GM21737 (cell line): ENCODE data around the gene DNAJC3.
"Not testable (repeated sequence)": the region's sequence is repeated elsewhere in the genome, so short reads cannot be mapped to it uniquely, and the experiment has no call there.

ENCODE experiments used
- ATAC-seq: cut with Tn5 transposase; IDR thresholded peaks from one replicate; pipeline ENCODE4 v1.9.1; 2021; ENCODE audit warnings: mild to moderate bottlenecking, moderate library complexity; ENCODE audit not compliant: unreplicated experiment

DNAJC3 gene

DNA sequence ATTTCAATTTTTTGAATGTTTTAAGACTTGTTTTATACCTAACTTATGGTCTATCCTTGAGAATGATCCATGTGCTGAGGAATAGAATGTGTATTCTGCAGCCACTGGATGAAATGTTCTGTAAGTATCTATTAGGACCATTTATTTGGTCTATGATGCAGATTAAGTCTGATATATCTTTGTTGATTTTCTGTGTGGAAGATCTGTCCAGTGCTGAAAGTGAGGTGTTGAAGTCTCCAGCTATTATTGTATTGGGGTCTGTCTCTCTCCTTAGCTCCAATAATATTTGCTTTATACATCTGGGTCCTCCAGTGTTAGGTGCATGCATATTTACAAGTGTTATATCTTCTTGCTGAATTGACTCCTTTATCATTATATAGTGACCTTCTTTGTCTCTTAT is 9.7 kb upstream of the DNAJC3 start:
- ATAC-seq, result not testable (repeated sequence)

DNA sequence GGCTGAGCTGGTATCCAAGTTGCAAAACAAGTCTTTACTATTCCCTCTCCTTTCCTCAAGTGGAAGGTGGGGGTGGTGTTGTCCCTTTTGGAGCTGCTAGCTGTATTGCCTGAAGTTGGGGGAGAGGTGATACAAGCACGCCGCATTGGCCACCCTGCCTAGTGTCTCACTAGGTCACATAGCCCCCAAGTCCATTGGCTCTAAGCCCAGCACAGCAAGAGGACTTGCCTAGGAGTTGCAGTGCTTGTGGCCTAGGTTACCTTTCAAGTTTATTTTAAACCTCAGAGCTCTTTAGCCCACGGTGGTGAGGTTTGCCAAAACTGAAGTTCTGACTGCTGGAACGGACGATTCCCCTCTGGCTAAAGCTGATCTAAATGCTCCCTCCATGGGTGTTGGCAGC is 5.3 kb upstream of the DNAJC3 start:
- ATAC-seq, result no peak

DNA sequence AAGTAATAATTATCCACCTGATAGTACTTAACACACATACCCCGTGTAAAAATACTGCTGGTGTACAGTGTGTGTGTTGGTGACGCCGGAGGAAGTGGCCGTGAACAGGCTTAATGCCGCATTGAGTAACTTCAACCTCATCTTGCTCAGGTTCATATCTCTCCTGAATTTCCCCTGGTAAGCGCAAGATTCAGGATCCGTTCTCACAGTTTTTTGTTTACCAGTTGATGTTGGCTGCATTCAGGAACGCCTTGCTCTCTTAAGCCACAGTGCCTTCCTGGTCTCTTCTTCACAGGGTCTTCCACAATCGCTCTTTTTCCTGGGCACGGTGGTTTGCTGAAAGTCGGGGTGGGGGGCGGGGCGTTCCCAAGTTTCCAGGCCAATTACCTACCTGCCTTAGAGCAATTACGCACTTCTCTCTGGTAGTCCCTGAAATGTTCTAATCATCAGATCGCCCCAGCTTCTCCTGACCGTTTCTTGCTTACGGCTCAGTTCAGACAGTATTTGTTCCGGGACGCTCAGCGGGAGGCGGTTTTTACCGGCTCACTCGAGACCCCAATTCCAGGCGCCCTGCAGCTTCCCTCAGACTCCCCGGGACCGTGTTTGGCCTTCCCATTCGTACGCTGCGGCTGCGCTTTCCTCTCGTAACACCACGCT is 706 bp upstream of the DNAJC3 start:
- ATAC-seq, result peak; percentile 5

DNA sequence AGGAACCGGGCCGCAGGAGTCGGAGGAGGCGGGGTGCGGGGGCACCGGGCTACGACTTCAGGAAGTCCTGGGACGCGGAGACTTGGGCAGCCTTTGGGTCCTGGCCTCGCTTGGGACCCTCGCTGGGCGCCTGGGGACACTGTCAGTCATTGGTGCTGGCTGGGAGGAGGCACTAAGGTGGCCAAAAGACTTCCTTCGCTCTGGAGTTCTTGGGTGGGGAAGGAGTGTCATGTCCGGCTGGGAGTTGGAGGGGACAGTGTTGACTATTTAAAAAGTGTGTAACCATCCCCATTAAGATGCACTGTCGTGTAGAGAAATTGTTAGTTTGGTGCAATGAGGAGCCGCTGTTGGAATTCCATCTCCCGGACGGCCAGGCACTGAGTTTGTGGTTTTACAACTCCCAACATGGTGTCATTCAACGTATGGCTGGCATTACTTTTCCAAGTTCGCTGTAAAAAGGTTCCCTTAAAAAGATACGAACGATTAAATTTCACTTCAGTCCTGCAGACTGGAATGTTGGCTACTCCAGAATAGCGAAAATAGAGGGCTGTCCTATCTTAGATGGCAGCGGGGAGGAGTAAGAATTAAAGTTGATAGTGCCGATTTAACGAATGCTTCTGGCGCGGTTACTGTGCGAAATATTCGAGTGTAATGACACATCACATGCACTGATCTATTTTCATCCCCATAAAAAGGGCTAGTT is 776 bp downstream of the DNAJC3 start:
- no peak for ATAC-seq

DNA sequence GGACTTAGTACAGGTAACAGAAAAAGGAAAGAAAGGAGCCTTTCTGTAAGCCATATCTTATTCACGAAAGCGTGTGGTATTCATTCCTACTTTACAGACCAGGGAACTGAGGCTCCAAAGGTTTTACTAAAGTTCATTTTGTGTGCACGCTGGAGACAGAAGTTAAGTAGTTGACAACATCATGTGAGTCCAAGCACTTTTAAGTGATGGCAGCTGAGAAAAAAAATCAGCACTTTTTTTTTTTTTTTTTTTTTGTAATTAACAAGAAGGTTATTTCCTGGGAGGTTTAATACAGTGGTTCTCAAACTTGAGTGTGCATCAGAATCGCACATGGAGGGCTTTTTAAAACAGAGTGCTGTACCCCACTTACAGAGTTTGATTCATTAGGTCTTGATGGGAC is 2.0 kb downstream of the DNAJC3 start:
- ATAC-seq, result no peak

DNA sequence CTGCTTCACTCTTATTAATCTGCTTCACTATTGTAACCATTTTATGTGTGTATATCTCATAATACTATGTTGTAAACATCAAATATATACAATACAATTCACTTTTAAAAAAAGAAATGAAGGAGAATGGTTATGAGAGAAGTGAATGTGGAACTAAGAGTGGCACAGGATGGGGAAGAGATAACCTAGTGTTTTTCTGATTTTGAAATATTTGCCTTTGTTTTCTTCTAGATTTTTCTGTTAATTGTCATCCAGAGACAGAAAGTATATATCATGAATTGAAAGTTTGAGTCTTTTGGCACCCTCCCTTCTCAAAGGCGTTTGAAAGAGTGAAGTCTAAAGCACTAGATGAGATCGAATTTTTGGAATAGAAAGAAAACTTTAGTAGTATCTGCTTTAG is 2.8 kb downstream of the DNAJC3 start:
- ATAC-seq, result no peak

DNA sequence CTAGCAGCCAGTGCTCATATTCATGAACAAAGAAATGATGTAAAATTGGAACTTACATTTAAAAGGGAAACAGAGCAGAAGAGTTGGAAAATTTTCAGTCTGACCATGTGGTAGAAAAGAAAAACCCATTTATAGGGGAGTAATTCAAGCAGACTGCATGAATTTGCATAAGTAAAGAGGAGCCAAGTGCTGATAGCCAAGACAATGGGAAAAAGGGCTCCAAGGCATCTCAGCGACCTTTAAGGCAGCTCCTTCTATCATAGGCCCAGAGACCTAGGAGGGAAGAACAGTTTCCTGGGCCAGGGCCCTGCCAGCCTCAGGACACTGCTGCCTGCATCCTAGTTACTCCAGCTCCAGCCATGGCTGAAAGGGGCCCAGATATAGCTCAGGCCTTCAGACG is 7.5 kb downstream of the DNAJC3 start:
- no peak for ATAC-seq

DNA sequence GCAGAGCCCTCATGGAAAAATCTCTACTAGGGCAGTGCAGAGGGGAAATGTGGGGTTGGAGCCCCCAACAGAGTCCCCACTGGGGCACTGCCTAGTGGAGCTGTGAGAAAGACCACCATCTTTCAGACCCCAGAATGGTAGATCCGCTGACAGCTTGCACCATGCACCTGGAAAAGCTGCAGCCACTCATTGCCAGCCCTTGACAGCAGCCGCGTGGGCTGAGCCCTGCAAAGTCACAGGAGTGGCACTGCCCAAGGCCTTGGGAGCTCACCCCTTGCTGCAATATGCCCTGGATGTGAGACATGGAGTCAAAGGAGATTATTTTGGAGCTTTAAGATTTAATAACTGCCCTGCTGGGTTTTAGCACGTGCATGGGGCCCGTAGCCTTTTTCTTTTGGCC is 8.0 kb downstream of the DNAJC3 start:
- ATAC-seq, result not testable (repeated sequence)

DNA sequence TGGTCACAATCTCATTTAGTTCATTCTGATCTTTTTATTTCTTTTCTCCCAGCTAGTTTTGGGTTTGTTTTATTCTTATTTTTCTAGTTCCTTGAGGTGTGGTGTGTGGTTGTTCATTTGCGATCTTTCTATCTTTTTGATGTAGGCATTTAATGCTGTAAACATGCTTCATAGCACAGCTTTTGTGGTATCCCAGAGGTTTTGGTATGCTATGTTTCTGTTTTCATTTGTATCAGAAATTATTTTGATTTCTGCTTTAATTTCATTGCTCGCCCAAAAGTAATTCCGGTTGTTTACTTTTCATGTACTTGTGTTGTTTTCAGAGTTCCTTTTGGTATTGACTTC is 12.6 kb downstream of the DNAJC3 start:
- no peak for ATAC-seq

DNA sequence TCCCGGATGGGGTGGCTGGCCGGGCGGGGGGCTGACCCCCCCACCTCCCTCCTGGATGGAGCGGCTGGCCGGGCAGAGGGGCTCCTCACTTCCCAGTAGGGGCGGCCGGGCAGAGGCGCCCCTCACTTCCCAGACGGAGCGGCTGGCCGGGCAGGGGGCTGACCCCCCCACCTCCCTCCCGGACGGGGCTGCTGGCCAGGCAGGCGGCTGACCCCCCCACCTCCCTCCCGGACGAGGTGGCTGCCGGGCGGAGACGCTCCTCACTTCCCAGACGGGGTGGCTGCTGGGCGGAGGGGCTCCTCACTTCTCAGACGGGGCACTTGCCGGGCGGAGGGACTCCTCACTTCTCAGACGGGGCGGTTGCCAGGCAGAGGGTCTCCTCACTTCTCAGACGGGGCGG is 14.0 kb downstream of the DNAJC3 start:
- ATAC-seq, result not testable (repeated sequence)

DNA sequence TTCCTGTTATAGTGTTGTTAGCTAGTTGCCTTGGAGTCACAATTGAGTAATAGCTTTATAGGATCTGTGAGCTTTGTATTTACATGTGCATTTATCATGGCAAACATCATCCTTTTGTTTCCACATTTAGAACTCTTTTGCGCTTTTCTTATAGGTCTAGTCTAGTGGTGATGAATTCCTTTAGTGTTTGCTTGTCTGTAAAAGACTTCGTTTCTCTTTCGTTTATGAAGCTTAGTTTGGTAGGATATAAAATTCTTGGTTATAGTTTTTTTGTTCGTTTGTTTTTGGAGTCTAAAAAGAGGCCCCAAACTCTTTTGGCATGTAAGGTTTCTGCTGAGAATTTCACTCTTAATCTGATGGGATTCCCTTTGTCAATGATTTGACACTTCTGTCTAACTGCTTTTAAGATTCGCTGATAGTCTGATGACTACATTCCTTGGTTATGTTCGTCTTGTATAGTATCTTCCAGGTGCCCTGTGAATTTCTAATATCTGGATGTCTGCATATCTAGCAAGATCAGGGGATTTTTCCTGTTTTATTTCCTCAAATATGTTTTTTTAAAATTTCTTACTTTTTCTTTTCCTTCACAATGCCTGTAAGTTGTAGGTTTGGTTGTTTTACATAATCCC is 20.2 kb downstream of the DNAJC3 start:
- ATAC-seq, result no peak

DNA sequence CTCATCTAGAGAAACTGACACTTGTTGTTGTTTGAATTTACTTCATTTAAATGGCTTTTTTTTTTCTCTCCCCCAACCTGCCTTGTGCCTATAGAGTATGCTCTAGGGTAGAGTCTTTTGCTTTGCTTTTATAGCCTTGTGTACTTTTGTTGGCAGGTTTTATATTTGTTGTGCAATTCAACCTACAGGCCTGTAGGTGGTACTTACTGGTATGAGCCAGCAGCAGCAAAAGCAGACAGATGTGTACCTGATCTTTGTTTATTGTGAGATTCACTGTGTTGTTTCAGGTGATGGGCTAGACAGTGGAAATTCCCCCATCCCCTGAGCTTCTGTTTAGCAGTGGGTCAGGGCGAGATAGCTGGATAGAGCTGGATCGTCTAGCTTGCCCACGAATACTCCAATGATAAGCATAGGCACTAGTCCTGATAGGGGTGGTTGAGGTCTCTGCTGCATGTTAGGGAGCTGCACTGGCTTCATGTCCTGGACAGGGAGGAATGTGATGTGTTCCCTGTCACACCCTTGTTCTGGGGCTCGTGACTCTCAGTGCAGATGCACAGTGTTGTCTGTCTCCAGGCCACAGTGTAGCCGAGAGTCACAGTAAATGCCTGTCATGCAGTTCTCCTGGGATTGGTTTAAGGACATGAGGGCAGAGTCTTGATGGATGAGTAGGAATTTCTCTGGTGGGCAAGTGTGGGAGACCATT is 21.3 kb downstream of the DNAJC3 start:
- ATAC-seq, result no peak

DNA sequence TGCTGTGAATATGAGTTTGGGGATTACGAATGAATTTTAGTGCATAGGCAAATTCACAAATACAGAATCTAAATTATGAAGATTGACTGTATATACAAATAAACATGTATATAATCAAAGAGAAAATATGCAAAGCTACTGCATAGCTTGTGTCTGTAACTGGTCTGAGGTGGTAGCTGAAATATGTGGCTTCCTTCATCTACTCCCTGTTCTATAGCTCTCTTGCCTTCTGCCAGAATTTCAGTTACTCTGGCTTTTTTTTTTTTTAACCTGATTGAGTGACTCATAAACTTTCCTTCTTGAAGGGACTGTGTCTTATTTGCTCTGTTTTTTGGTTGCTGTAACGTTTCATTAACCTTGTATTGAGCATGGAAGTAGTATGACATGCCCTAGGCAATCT is 26.6 kb downstream of the DNAJC3 start:
- ATAC-seq, result no peak

DNA sequence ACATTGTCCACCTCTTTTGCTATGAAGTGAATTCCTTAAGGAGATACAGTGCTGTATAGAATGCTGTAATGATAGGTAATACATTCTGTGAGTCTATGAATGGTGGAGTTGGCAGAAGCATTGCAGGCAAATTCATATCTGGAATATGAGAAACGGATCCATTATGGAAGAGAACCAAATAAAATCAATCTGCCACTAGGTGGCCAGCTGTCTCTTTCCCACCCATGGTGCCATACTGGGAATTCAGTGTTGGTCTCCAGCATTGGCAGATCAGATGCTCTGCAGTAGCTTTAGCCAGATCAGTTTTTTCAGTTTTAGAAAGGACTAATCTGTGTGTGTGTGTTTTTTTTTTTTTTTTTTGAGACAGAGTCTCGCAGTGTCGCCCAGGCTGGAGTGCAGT is 27.6 kb downstream of the DNAJC3 start:
- no peak for ATAC-seq

DNA sequence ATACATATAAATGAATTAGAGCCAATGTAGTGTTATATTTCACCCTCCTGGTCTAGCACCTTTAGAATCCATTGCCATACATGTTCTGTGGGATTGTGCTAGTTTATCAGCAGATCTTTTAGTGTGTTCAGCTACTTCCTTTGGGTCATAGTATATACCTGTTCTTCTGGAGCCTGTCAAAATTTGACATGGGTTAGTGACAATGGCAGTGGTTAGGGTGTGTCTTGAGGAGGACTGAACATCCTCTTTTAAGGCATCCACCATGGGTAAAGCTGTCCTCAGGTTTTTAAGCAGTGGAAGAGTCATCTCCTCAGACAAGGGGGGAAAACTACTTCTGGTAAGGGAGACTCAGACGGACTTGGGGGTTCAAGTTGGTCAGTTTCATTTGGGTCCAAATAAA is 29.4 kb downstream of the DNAJC3 start:
- ATAC-seq, result no peak

DNA sequence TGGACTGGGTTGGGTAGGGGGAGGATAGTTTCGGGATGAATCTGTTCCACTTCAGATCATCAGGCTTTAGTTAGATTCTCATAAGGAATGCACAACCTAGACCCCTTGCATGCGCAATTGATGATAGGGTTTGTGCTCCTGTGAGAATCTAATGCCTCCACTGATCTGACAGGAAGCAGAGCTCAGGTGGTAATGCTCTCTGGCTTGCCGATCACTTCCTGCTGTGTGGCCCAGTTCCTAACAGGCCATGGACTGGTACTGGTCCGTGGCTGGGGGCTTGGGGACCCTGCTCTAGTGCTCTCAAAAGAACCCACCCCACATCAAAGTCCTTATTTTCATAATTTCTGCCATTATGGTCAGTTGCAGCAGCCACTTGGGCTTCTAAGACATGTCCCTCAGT is 30.1 kb downstream of the DNAJC3 start:
- no peak for ATAC-seq

DNA sequence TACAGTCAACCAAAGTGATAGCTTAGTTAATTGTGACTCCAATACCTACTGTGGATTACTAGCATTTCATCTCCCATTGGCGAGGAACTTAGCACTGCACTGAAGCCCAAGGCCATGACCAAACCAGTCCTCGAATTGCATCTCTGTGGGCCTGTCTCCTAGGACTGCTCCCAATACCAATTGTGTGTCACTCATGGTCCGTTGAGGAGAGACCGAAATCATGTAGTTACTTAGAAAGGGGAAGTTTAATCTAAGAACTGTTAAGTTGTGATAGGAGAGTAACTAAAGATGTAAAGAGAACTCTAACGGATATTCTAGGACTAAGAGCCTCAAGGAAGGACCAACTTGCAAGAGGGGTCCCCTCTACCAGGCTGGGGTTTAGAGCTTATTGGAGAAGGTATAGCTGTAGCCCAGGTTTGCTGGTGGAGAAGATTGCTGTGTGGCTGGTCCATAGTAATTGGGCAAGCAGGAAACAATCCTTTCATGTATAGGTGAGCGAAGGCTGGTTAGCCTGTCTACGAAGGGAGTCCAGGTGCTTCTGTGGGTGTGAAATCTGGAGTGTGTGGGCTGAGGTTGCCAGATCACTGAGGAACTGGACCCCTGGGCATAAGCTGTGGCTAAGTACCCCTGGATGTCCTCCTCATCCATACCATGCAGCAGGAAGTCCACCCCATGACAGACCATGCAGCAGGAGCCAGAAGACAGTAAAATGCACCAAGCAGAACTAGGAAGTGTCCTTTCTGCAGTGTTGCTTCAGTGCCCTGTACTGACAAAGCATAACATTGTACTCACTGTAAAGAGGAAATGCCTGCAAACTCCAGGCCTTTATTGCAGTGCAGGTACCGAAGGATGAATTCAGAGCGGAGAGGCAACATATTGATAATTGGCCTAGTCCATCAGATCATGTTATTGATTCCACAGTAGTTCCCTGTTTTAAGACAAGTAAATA is 30.8 kb downstream of the DNAJC3 start:
- no peak for ATAC-seq

DNA sequence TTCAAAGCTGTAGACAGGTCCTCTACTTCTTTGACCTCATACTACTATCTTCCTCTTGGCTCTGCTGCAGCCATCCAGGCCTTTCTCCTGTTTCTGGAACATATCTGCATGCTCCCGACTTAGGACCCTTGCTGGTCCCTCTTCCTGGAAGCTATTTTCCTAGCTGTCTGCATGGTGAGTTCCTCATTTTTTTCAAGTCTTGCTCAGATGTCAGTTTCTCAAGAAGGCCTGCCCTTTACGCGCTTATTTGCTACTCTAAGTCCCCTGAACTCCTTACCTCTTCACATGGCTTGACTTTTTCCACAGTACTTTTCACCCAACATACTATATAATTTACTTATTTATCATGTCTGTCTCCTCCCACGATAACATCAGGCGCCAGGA is 31.4 kb downstream of the DNAJC3 start:
- ATAC-seq, result no peak

DNA sequence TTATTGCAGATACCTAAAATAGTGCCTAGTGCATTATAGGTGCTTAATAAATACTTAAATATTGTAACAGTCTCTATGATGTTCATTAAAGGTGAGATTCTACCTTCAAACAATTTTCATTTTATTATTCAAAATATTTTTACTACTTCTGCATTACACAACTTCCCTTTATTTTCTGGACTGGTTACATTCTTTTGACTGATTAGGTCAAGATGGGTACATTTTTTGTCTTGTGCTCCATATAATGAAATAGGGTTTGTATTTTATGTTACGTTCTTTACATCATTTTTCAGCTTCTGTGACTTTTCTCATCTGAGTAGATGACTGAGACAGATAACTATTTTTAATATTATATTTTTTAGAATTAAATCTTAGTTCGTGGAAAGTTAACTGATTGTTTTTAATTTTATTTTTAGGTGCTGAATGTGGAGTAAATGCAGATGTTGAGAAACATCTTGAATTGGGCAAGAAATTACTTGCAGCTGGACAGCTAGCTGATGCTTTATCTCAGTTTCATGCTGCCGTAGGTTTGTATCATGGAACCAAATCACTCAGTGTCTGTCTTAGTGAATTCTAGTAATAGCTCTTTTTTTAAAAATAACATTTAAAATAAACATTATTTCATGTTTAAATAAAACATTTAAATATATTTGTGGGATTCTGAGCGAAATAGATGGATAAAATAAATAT is 32.0 kb downstream of the DNAJC3 start:
- ATAC-seq, result no peak

DNA sequence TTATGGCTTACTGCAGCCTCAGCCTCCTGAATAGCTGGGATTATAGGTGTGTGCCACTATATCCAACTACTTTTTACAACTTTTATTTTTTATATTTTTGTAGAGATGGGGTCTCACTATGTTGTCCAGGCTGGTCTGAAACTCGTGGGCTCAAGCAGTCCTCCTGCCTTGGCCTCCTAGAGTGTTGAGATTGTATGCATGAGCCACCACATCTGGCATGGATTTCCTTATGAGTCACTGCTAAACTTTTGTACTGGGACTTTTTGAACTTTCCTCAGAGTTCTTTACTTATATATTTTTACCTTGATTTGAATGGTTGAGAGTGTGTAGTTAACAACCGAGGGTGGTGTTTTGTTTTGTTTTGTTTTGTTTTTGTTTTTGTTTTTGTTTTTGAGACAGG is 33.4 kb downstream of the DNAJC3 start:
- no peak for ATAC-seq
